HG03378 (cell line): ENCODE data around the gene MAPT.
"Not testable (repeated sequence)": the region's sequence is repeated elsewhere in the genome, so short reads cannot be mapped to it uniquely, and the experiment has no call there.

Experiments
- ATAC-seq: cut with Tn5 transposase; IDR thresholded peaks from one replicate; pipeline ENCODE4 v1.9.1; 2021; ENCODE audit warnings: mild to moderate bottlenecking, moderate library complexity; ENCODE audit not compliant: unreplicated experiment

Gene MAPT

DNA sequence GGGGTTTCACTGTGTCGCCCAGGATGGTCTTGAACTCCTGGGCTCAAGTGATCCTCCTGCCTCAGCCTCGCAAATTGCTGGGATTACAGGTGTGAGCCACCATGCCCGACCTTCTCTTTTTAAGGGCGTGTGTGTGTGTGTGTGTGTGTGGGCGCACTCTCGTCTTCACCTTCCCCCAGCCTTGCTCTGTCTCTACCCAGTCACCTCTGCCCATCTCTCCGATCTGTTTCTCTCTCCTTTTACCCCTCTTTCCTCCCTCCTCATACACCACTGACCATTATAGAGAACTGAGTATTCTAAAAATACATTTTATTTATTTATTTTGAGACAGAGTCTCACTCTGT, 108.6 kb downstream of the MAPT start:
- ATAC-seq = no peak

DNA sequence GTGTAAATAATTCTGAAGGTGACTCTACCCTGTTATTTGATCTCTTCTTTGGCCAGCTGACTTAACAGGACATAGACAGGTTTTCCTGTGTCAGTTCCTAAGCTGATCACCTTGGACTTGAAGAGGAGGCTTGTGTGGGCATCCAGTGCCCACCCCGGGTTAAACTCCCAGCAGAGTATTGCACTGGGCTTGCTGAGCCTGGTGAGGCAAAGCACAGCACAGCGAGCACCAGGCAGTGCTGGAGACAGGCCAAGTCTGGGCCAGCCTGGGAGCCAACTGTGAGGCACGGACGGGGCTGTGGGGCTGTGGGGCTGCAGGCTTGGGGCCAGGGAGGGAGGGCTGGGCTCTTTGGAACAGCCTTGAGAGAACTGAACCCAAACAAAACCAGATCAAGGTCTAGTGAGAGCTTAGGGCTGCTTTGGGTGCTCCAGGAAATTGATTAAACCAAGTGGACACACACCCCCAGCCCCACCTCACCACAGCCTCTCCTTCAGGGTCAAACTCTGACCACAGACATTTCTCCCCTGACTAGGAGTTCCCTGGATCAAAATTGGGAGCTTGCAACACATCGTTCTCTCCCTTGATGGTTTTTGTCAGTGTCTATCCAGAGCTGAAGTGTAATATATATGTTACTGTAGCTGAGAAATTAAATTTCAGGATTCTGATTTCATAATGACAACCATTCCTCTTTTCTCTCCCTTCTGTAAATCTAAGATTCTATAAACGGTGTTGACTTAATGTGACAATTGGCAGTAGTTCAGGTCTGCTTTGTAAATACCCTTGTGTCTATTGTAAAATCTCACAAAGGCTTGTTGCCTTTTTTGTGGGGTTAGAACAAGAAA, 109.8 kb downstream of the MAPT start:
- no peak for ATAC-seq

DNA sequence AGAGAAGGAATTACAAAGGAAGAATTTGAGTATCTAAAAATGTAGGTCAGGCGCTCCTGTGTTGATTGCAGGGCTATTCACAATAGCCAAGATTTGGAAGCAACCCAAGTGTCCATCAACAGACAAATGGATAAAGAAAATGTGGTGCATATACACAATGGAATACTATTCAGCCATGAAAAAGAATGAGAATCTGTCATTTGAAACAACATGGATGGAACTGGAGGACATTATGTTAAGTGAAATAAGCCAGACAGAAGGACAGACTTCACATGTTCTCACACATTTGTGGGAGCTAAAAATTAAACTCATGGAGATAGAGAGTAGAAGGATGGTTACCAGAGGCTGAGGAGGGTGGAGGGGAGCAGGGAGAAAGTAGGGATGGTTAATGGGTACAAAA, 111.7 kb downstream of the MAPT start:
- not testable (repeated sequence) for ATAC-seq

DNA sequence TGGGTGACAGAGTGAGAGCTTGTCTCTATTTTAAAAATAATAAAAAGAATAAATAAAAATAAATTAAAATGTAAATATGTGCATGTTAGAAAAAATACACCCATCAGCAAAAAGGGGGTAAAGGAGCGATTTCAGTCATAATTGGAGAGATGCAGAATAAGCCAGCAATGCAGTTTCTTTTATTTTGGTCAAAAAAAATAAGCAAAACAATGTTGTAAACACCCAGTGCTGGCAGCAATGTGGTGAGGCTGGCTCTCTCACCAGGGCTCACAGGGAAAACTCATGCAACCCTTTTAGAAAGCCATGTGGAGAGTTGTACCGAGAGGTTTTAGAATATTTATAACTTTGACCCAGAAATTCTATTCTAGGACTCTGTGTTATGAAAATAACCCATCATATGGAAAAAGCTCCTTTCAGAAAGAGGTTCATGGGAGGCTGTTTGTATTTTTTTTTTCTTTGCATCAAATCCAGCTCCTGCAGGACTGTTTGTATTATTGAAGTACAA, 113.2 kb downstream of the MAPT start:
- no peak for ATAC-seq

DNA sequence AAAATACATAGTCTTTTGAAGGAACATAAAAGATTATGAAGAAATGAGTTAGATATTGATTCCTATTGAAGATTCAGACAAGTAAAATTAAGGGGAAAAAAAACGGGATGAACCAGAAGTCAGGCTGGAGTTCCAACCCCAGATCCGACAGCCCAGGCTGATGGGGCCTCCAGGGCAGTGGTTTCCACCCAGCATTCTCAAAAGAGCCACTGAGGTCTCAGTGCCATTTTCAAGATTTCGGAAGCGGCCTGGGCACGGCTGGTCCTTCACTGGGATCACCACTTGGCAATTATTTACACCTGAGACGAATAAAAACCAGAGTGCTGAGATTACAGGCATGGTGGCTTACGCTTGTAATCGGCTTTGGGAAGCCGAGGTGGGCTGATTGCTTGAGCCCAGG, 114.2 kb downstream of the MAPT start:
- no peak for ATAC-seq

DNA sequence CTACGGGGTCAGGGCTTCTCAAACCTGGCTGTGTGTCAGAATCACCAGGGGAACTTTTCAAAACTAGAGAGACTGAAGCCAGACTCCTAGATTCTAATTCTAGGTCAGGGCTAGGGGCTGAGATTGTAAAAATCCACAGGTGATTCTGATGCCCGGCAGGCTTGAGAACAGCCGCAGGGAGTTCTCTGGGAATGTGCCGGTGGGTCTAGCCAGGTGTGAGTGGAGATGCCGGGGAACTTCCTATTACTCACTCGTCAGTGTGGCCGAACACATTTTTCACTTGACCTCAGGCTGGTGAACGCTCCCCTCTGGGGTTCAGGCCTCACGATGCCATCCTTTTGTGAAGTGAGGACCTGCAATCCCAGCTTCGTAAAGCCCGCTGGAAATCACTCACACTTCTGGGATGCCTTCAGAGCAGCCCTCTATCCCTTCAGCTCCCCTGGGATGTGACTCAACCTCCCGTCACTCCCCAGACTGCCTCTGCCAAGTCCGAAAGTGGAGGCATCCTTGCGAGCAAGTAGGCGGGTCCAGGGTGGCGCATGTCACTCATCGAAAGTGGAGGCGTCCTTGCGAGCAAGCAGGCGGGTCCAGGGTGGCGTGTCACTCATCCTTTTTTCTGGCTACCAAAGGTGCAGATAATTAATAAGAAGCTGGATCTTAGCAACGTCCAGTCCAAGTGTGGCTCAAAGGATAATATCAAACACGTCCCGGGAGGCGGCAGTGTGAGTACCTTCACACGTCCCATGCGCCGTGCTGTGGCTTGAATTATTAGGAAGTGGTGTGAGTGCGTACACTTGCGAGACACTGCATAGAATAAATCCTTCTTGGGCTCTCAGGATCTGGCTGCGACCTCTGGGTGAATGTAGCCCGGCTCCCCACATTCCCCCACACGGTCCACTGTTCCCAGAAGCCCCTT, 115.6 kb downstream of the MAPT start:
- ATAC-seq = no peak

DNA sequence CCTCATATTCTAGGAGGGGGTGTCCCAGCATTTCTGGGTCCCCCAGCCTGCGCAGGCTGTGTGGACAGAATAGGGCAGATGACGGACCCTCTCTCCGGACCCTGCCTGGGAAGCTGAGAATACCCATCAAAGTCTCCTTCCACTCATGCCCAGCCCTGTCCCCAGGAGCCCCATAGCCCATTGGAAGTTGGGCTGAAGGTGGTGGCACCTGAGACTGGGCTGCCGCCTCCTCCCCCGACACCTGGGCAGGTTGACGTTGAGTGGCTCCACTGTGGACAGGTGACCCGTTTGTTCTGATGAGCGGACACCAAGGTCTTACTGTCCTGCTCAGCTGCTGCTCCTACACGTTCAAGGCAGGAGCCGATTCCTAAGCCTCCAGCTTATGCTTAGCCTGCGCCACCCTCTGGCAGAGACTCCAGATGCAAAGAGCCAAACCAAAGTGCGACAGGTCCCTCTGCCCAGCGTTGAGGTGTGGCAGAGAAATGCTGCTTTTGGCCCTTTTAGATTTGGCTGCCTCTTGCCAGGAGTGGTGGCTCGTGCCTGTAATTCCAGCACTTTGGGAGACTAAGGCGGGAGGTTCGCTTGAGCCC, 116.3 kb downstream of the MAPT start:
- ATAC-seq = no peak

DNA sequence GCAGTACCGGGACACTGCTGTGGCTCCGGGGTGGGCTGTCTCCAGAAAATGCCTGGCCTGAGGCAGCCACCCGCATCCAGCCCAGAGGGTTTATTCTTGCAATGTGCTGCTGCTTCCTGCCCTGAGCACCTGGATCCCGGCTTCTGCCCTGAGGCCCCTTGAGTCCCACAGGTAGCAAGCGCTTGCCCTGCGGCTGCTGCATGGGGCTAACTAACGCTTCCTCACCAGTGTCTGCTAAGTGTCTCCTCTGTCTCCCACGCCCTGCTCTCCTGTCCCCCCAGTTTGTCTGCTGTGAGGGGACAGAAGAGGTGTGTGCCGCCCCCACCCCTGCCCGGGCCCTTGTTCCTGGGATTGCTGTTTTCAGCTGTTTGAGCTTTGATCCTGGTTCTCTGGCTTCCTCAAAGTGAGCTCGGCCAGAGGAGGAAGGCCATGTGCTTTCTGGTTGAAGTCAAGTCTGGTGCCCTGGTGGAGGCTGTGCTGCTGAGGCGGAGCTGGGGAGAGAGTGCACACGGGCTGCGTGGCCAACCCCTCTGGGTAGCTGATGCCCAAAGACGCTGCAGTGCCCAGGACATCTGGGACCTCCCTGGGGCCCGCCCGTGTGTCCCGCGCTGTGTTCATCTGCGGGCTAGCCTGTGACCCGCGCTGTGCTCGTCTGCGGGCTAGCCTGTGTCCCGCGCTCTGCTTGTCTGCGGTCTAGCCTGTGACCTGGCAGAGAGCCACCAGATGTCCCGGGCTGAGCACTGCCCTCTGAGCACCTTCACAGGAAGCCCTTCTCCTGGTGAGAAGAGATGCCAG, 117.6 kb downstream of the MAPT start:
- ATAC-seq = no peak

DNA sequence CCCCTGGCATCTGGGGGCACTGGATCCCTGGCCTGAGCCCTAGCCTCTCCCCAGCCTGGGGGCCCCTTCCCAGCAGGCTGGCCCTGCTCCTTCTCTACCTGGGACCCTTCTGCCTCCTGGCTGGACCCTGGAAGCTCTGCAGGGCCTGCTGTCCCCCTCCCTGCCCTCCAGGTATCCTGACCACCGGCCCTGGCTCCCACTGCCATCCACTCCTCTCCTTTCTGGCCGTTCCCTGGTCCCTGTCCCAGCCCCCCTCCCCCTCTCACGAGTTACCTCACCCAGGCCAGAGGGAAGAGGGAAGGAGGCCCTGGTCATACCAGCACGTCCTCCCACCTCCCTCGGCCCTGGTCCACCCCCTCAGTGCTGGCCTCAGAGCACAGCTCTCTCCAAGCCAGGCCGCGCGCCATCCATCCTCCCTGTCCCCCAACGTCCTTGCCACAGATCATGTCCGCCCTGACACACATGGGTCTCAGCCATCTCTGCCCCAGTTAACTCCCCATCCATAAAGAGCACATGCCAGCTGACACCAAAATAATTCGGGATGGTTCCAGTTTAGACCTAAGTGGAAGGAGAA, 118.2 kb downstream of the MAPT start:
- no peak for ATAC-seq

DNA sequence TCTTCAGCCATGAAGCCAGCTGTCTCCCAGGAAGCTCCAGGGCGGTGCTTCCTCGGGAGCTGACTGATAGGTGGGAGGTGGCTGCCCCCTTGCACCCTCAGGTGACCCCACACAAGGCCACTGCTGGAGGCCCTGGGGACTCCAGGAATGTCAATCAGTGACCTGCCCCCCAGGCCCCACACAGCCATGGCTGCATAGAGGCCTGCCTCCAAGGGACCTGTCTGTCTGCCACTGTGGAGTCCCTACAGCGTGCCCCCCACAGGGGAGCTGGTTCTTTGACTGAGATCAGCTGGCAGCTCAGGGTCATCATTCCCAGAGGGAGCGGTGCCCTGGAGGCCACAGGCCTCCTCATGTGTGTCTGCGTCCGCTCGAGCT, 118.8 kb downstream of the MAPT start:
- ATAC-seq = no peak

DNA sequence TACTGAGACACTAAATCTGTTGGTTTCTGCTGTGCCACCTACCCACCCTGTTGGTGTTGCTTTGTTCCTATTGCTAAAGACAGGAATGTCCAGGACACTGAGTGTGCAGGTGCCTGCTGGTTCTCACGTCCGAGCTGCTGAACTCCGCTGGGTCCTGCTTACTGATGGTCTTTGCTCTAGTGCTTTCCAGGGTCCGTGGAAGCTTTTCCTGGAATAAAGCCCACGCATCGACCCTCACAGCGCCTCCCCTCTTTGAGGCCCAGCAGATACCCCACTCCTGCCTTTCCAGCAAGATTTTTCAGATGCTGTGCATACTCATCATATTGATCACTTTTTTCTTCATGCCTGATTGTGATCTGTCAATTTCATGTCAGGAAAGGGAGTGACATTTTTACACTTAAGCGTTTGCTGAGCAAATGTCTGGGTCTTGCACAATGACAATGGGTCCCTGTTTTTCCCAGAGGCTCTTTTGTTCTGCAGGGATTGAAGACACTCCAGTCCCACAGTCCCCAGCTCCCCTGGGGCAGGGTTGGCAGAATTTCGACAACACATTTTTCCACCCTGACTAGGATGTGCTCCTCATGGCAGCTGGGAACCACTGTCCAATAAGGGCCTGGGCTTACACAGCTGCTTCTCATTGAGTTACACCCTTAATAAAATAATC, 119.3 kb downstream of the MAPT start:
- no peak for ATAC-seq

DNA sequence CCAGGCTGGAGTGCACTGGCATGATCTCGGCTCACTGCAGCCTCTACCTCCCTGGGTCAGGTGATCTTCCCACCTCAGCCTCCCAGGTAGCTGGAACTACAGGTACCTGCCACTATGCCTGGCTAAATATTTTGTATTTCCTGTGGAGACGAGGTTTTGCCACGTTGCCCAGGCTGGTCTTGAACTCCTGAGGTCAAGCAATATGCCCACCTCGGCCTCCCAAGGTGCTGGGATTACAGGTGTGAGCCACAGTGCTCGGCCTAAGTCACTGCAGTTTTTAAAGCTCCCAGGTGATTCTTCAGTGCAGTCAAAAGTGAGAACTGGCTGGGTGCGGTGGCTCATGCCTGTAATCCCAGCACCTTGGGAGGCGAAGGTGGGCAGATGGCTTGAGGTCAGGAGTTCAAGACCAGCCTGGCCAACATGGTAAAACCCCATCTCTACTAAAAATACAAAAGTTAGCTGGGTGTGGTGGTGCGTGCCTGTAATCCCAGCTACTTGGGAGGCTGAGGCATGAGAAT, 125.1 kb downstream of the MAPT start:
- ATAC-seq = not testable (repeated sequence)

DNA sequence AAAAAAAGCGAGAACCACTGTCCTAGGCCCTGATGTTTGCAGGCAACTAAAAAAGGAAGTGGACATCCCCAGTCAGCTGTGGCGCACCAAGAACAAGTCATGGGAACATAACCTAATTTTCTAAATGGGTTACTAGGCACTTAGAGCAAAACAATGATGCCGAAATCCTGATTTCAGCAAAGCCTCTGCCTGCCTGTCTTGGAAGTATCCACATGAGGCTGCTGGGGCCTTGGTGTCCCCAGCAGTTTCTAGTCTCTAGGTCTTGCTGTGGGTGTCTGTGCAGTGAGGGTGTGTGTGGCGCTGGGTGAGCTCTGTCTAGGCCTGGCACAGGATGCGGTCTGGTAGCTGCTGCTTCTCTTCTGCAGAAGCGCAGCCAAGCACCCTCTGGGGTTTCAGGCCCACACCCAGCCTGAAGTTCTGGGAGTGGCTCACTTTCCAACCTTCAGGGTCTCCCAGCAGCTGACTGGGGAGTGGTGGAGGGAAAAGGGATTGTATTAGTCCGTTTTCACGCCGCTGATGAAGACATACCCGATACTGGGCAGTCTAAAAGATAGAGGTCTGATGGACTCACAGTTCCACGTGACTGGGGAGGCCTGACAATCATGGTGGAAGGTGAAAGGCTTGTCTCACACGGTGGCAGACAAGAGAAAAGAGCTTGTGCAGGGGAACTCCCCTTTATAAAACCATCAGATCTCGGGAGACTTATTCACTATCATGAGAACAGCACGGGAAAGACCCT, 125.8 kb downstream of the MAPT start:
- no peak for ATAC-seq

DNA sequence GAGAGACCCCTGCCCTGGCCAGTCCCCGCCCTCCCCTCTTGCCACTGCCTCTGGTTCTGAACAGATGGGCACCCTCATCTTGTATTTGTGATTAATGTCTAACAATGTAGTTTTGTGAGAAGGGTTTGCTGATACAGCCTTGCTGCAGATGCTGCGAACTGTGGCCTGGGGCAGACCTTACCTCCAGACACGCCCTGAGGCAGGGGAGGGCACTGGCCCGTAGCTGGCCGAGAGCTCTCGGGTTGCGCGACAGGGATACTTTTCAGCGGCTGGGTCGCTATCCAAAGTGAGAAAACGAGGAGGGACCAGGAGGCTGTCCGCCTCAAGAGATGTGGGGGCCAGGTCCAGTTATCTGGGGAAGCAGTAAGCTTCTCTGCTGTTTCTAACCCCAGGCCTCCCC, 126.6 kb downstream of the MAPT start:
- ATAC-seq = no peak

DNA sequence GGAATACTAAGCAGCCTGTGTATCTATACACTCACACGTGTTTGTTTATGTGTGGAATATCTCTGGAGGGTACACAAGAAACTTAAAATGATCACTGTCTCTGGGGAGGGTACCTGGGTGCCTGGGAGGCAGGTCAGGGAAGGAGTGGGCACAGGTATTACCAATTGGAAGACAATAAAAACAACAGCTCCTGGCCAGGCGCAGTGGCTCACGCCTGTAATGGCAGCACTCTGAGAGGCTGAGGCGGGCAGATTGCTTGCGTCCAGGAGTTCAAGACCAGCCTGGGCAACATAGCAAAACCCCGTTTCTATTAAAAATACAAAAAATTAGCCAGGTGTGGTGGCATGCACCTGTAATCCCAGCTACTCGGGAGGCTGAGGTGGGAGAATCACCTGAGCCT, 129.0 kb downstream of the MAPT start:
- not testable (repeated sequence) for ATAC-seq

DNA sequence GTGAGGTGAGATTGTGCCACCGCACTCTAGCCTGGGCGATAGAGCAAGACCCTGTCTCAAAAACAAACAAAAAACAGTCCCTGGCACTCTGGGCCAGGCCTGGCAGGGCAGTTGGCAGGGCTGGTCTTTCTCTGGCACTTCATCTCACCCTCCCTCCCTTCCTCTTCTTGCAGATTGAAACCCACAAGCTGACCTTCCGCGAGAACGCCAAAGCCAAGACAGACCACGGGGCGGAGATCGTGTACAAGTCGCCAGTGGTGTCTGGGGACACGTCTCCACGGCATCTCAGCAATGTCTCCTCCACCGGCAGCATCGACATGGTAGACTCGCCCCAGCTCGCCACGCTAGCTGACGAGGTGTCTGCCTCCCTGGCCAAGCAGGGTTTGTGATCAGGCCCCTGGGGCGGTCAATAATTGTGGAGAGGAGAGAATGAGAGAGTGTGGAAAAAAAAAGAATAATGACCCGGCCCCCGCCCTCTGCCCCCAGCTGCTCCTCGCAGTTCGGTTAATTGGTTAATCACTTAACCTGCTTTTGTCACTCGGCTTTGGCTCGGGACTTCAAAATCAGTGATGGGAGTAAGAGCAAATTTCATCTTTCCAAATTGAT, 129.5 kb downstream of the MAPT start:
- ATAC-seq = no peak

DNA sequence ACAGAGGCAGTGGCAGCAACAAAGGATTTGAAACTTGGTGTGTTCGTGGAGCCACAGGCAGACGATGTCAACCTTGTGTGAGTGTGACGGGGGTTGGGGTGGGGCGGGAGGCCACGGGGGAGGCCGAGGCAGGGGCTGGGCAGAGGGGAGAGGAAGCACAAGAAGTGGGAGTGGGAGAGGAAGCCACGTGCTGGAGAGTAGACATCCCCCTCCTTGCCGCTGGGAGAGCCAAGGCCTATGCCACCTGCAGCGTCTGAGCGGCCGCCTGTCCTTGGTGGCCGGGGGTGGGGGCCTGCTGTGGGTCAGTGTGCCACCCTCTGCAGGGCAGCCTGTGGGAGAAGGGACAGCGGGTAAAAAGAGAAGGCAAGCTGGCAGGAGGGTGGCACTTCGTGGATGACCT, 130.2 kb downstream of the MAPT start:
- ATAC-seq = no peak

DNA sequence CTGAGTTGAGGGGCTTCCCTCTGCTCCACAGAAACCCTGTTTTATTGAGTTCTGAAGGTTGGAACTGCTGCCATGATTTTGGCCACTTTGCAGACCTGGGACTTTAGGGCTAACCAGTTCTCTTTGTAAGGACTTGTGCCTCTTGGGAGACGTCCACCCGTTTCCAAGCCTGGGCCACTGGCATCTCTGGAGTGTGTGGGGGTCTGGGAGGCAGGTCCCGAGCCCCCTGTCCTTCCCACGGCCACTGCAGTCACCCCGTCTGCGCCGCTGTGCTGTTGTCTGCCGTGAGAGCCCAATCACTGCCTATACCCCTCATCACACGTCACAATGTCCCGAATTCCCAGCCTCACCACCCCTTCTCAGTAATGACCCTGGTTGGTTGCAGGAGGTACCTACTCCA, 130.7 kb downstream of the MAPT start:
- ATAC-seq = no peak
